Gastrocnemius medialis (tissue), 4 donors: ENCODE results near the gene AFAP1L1. TPM values are rescaled to one million over a fixed set of nuclear protein-coding genes. Genes with fewer than 3 reads are reported as not detected.

Experiments
- ATAC-seq, 2 donors: fragments of 150-250 bp; one replicate each; pipeline ENCODE4 v1.9.1; 2016
- DNase-seq, 2 donors: peaks; one replicate each; pipeline ENCODE4 v3.0.0-alpha.2; 2019
- H3K27ac ChIP-seq, 4 donors: fragments of 200-600 bp; sonication (generic); 1 replicate in 1 of 4; 2 replicates in 3 of 4; pipeline ENCODE4 v1.5.1; 2016 to 2018; ENCODE audit warnings: mild to moderate bottlenecking in 2 of 4, moderate library complexity in 1 of 4
- H3K27me3 ChIP-seq, 3 donors: fragments of 200-600 bp; sonication (generic) in 2 of 3; 1 replicate in 1 of 3; 2 replicates in 2 of 3; pipeline versions ENCODE4 v1.5.1 to v1.6.0; 2016 to 2019; ENCODE audit warnings: mild to moderate bottlenecking in 1 of 3, moderate library complexity in 1 of 3
- H3K36me3 ChIP-seq, 2 donors: fragments of 200-600 bp; sonication (generic) in 1 of 2; one replicate each; pipeline ENCODE4 v1.5.1; 2017 to 2018
- H3K4me1 ChIP-seq, 2 donors: fragments of 200-600 bp; sonication (generic) in 1 of 2; one replicate each; pipeline ENCODE4 v1.5.1; 2016 to 2017; ENCODE audit warnings: mild to moderate bottlenecking in 2 of 2
- H3K4me3 ChIP-seq, 4 donors: fragments of 200-600 bp; sonication (generic) in 3 of 4; 1 replicate in 1 of 4; 2 replicates in 3 of 4; pipeline ENCODE4 v1.5.1; 2016 to 2019; ENCODE audit warnings: mild to moderate bottlenecking in 2 of 4
- H3K9me3 ChIP-seq, 3 donors: fragments of 200-600 bp; sonication (generic) in 2 of 3; 1 replicate in 1 of 3; 2 replicates in 2 of 3; pipeline ENCODE4 v1.5.1; 2016 to 2019
- POLR2A ChIP-seq, 2 donors: fragments of 450-650 bp; IDR thresholded peaks; one replicate each; pipeline ENCODE4 v1.6.1; 2017; ENCODE audit warnings: antibody characterized with exemption in 2 of 2, mild to moderate bottlenecking in 2 of 2, moderate library complexity in 2 of 2
- in situ Hi-C, 4 donors: fragments of 200-750 bp; cut with MboI; loops; one replicate each; pipeline versions ENCODE4 v1.15.0 to v1.8.0; 2017; ENCODE audit warnings: low sequenced_read_pairs in 4 of 4
- intact Hi-C: fragments of 100-400 bp; cut with DNase I; formaldehyde crosslinking; loops from one replicate; pipeline ENCODE4 v1.15.1; 2023; ENCODE audit warnings: low total_unique reads
- total RNA-seq, 4 donors: library from RNA; depleted of rRNA; stranded (reverse); fragments of >200 nt; gene quantifications; one replicate each; pipeline versions ENCODE4 v1.1.0 to v1.2.3, GENCODE V29; 2016
- TF ChIP-seq, protein P1 (sequence below), 5 experiments: fragments of 450-650 bp in 3 of 5; fragments of 200-600 bp in 2 of 5; sonication (generic) in 2 of 5; IDR thresholded peaks in 4 of 5; conservative IDR thresholded peaks in 1 of 5; 1 replicate in 4 of 5; 2 replicates in 1 of 5; pipeline ENCODE4 v1.5.1; 2016 to 2019; ENCODE audit warnings: antibody characterized with exemption in 5 of 5, mild to moderate bottlenecking in 3 of 5, moderate library complexity in 3 of 5

The AFAP1L1 gene
- total RNA-seq, 4 donors from 2014 or later, result 28.6 to 39.9 (median 32.9) TPM

DNA sequence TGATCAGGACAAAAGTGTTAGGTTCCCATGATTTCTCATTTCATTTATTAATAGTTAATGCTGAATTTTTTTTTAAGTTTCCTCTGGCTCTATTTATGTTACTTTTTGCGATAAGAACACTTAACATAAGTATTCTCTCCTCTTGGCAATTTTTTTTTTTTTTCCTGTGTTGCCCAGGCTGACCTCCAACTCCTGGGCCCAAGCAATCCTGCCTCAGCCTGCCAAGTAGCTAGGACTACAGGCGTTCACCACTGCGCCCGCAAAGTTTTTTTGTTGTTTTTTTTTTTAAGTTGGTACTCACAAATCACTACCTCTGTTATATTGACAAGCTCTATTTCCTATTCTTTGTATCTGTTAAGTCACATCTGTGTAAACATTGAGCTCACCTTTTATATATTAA, 80.5 kb downstream of the AFAP1L1 start:
- DNase-seq (no peak), ATAC-seq (no peak)
- TF ChIP-seq, protein P1, sequence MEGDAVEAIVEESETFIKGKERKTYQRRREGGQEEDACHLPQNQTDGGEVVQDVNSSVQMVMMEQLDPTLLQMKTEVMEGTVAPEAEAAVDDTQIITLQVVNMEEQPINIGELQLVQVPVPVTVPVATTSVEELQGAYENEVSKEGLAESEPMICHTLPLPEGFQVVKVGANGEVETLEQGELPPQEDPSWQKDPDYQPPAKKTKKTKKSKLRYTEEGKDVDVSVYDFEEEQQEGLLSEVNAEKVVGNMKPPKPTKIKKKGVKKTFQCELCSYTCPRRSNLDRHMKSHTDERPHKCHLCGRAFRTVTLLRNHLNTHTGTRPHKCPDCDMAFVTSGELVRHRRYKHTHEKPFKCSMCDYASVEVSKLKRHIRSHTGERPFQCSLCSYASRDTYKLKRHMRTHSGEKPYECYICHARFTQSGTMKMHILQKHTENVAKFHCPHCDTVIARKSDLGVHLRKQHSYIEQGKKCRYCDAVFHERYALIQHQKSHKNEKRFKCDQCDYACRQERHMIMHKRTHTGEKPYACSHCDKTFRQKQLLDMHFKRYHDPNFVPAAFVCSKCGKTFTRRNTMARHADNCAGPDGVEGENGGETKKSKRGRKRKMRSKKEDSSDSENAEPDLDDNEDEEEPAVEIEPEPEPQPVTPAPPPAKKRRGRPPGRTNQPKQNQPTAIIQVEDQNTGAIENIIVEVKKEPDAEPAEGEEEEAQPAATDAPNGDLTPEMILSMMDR (IDR thresholded peaks at IDR 0.05 in 4 of 5, conservative IDR thresholded peaks at IDR 0.05 in 1 of 5), result no peak
- TF ChIP-seq POLR2A (IDR thresholded peaks at IDR 0.05), result no peak
- H3K27ac ChIP-seq, result no peak overlapping the region
- intact Hi-C loops, result loop anchor here (10.0 kb wide), 1 partner anchor 217 kb away; no protein-coding TSS in a partner anchor
- H3K4me3 ChIP-seq, result no peak overlapping the region
- in situ Hi-C loops, result no loop called here
- peaks cover 0 to 68% of the 10 kb centered on the region in 2 donors for H3K36me3 ChIP-seq
- H3K27me3 ChIP-seq, result no peaks in the 10 kb centered on the region
- H3K4me1 ChIP-seq, result no peaks in the 10 kb centered on the region
- H3K9me3 ChIP-seq, result no peaks in the 10 kb centered on the region

- Histone ChIP-seq H3K9me3 (no peaks in the 10 kb centered on the region), H3K27ac (no peak overlapping the region), H3K36me3 (peaks cover 0 to 54% of the 10 kb centered on the region in 2 donors), H3K4me1 (peaks cover 3 to 9% of the 10 kb centered on the region in 2 donors), H3K27me3 (no peaks in the 10 kb centered on the region), H3K4me3 (no peak overlapping the region)
- DNase-seq (no peak), ATAC-seq (no peak)
- in situ Hi-C loops, result no loop called here
- intact Hi-C loops, result loop anchor here (10.0 kb wide), 1 partner anchor 219 kb away; no protein-coding TSS in a partner anchor
- TF ChIP-seq, protein P1 (IDR thresholded peaks at IDR 0.05 in 4 of 5, conservative IDR thresholded peaks at IDR 0.05 in 1 of 5), result no peak
- no peak for TF ChIP-seq POLR2A (IDR thresholded peaks at IDR 0.05)
These were observed 82.3 kb downstream of the AFAP1L1 start for GRCh38 chr5:149353911-149354310.

- Histone ChIP-seq H3K4me1 (peaks cover 3 to 9% of the 10 kb centered on the region in 2 donors), H3K27ac (no peak overlapping the region), H3K4me3 (no peak overlapping the region), H3K9me3 (no peaks in the 10 kb centered on the region), H3K27me3 (no peaks in the 10 kb centered on the region), H3K36me3 (peaks cover 0 to 37% of the 10 kb centered on the region in 2 donors)
- intact Hi-C loops (loop anchor here (10.0 kb wide), 1 partner anchor 221 kb away; no protein-coding TSS in a partner anchor), in situ Hi-C loops (no loop called here)
- no peak for ATAC-seq
- no peak for DNase-seq
- TF ChIP-seq, protein P1 (IDR thresholded peaks at IDR 0.05 in 4 of 5, conservative IDR thresholded peaks at IDR 0.05 in 1 of 5), result no peak
- TF ChIP-seq POLR2A (IDR thresholded peaks at IDR 0.05), result no peak
These were observed 84.0 kb downstream of the AFAP1L1 start for GRCh38 chr5:149355688-149356087.

DNA sequence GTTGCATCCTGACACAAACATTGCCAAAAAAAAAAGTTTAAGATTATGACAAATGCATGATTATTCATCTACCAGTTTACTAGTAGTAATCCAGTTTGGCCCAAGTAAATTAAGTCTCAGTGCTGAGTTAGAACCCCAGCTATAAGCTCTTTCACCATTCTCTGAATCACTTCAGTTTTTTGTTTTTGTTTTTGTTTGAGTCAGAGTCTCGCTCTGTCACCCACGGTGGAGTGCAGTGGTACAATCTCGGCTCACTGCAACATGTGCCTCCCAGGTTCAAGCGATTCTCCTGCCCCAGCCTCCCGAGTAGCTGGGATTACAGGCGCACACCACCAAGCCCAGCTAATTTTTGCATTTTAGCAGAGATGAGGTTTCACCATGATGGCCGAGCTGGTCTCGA, 84.7 kb downstream of the AFAP1L1 start:
- peaks cover 3 to 9% of the 10 kb centered on the region in 2 donors for H3K4me1 ChIP-seq
- no peak overlapping the region for H3K4me3 ChIP-seq
- DNase-seq, result no peak
- peaks cover 0 to 30% of the 10 kb centered on the region in 2 donors for H3K36me3 ChIP-seq
- in situ Hi-C loops (no loop called here), intact Hi-C loops (loop anchor here (10.0 kb wide), 1 partner anchor 222 kb away; no protein-coding TSS in a partner anchor)
- no peaks in the 10 kb centered on the region for H3K9me3 ChIP-seq
- ATAC-seq, result no peak
- H3K27me3 ChIP-seq, result no peaks in the 10 kb centered on the region
- H3K27ac ChIP-seq, result no peak overlapping the region
- TF ChIP-seq POLR2A (IDR thresholded peaks at IDR 0.05), result no peak
- TF ChIP-seq, protein P1 (IDR thresholded peaks at IDR 0.05 in 4 of 5, conservative IDR thresholded peaks at IDR 0.05 in 1 of 5), result no peak
